Measurements from ENCODE around the gene CALN1.

- TF ChIP-seq CTCF (IDR thresholded peaks at IDR 0.05) (no peak), POLR2AphosphoS5 (IDR thresholded peaks at IDR 0.05) (no peak)
Measured at GRCh38 chr7:72446591-72447462, 34.7 kb upstream of the CALN1 start.

All from gastroesophageal sphincter (tissue), 3 donors.